NCI-H146 (cell line): Measurements from ENCODE around the gene DHX15.

Experiments
- DNase-seq: peaks from one replicate; lab custom pipeline; 2025; lab: John Stamatoyannopoulos, UW

The DHX15 gene

GRCh38 chr4:24584211-24584850 is at the start of gene DHX15:
Gene DHX15 (minus strand): TSS chr4:24584554. CDS start chr4:24584393, 161 bp downstream.
- peak; percentile 97 for DNase-seq

- DNase-seq: no peak
Observed at GRCh38 chr4:24632011-24632410, 47.7 kb upstream of the DHX15 start.

- DNase-seq: no peak
Observed at GRCh38 chr4:24630937-24631336, 46.6 kb upstream of the DHX15 start.

- no peak for DNase-seq
Observed at GRCh38 chr4:24625091-24625490, 40.7 kb upstream of the DHX15 start.

GRCh38 chr4:24624381-24624780 is 40.0 kb upstream of the DHX15 start:
- no peak for DNase-seq

- no peak for DNase-seq
Observed at GRCh38 chr4:24622146-24622834, 37.9 kb upstream of the DHX15 start.

- no peak for DNase-seq
Observed at GRCh38 chr4:24615977-24616376, 31.6 kb upstream of the DHX15 start.

GRCh38 chr4:24614881-24615280 is 30.5 kb upstream of the DHX15 start:
- DNase-seq: no peak

- DNase-seq: no peak
Observed at GRCh38 chr4:24613502-24613901, 29.1 kb upstream of the DHX15 start.

GRCh38 chr4:24611575-24611974 is 27.2 kb upstream of the DHX15 start:
- DNase-seq: no peak

GRCh38 chr4:24607334-24607733 is 23.0 kb upstream of the DHX15 start:
- no peak for DNase-seq

- DNase-seq: no peak
Observed at GRCh38 chr4:24605216-24605615, 20.9 kb upstream of the DHX15 start.

GRCh38 chr4:24604558-24605214 is 20.3 kb upstream of the DHX15 start:
- DNase-seq: no peak

GRCh38 chr4:24603343-24603742 is 19.0 kb upstream of the DHX15 start:
- no peak for DNase-seq

GRCh38 chr4:24601121-24601520 is 16.8 kb upstream of the DHX15 start:
- no peak for DNase-seq

GRCh38 chr4:24599275-24599674 is 14.9 kb upstream of the DHX15 start:
- DNase-seq: no peak

GRCh38 chr4:24598025-24598424 is 13.7 kb upstream of the DHX15 start:
- DNase-seq: no peak

GRCh38 chr4:24595659-24596058 is 11.3 kb upstream of the DHX15 start:
- DNase-seq: no peak

- no peak for DNase-seq
Observed at GRCh38 chr4:24594887-24595286, 10.5 kb upstream of the DHX15 start.

GRCh38 chr4:24589448-24589847 is 5.1 kb upstream of the DHX15 start:
- no peak for DNase-seq

GRCh38 chr4:24588216-24588954 is 4.0 kb upstream of the DHX15 start:
- no peak for DNase-seq

- peak; percentile 82 for DNase-seq
Observed at GRCh38 chr4:24583451-24584210, 723 bp downstream of the DHX15 start.
